Epithelial cell of proximal tubule (primary cell): Measurements from ENCODE around the gene TPCN1. TPM values are rescaled to one million over a fixed set of nuclear protein-coding genes. Genes with fewer than 3 reads are reported as not detected.

Experiments
- DNase-seq: peaks from one replicate; pipeline ENCODE4 v3.0.0-alpha.2; 2011; ENCODE audit warnings: low read depth
- H3K4me3 ChIP-seq: 2 replicates; pipeline ENCODE4 v1.5.1; 2011; ENCODE audit warnings: low read depth, mild to moderate bottlenecking, low read length
- CTCF ChIP-seq: conservative IDR thresholded peaks from 2 replicates; pipeline ENCODE4 v1.5.1; 2012; ENCODE audit warnings: low read depth, mild to moderate bottlenecking, low read length
- total RNA-seq: library from RNA; depleted of rRNA; stranded (reverse); fragments of >200 nt; gene quantifications from 2 replicates; pipeline ENCODE4 v1.2.3, GENCODE V29; 2015

The TPCN1 gene
- total RNA-seq, 1 donor from 2014 or later: 32.0 TPM

GRCh38 chr12:113241191-113242025 is 20.1 kb downstream of the TPCN1 start:
- no peak for TF ChIP-seq CTCF
- H3K4me3 ChIP-seq: peak overlapping the region; percentile 18
- peak; percentile 99 for DNase-seq

GRCh38 chr12:113242026-113242418 is 20.8 kb downstream of the TPCN1 start:
- no peak for TF ChIP-seq CTCF
- DNase-seq: peak; percentile 98
- H3K4me3 ChIP-seq: peak overlapping the region; percentile 5

- TF ChIP-seq CTCF: no peak
- peak; percentile 76 for DNase-seq
- no peak overlapping the region for H3K4me3 ChIP-seq
Observed at GRCh38 chr12:113242560-113242959, 21.3 kb downstream of the TPCN1 start.

GRCh38 chr12:113244047-113244460 is 22.8 kb downstream of the TPCN1 start:
- DNase-seq: no peak
- TF ChIP-seq CTCF: no peak

GRCh38 chr12:113244478-113244958 is 23.3 kb downstream of the TPCN1 start:
- no peak for TF ChIP-seq CTCF
- H3K4me3 ChIP-seq: no peak overlapping the region
- DNase-seq: no peak

More at GRCh38 chr12:113244047-113244460, 22.8 kb downstream of the TPCN1 start:
- H3K4me3 ChIP-seq: no peak overlapping the region

- DNase-seq: peak; percentile 75
- no peak for TF ChIP-seq CTCF
- no peak overlapping the region for H3K4me3 ChIP-seq
Observed at GRCh38 chr12:113245695-113246477, 24.6 kb downstream of the TPCN1 start.
